Heart left ventricle (tissue), 16 donors: ENCODE measurements around the gene BMPR1A. TPM values are rescaled to one million over a fixed set of nuclear protein-coding genes. Genes with fewer than 3 reads are reported as not detected.

Experiments
- ATAC-seq, 4 donors: fragments of 200-7000 bp; cut with Tn5 transposase; one replicate each; pipeline ENCODE4 v1.9.1; 2020 to 2022; ENCODE audit warnings: moderate library complexity in 4 of 4, mild to moderate bottlenecking in 3 of 4, moderate number of reproducible peaks in 1 of 4
- DNase-seq, 5 donors: peaks; one replicate each; pipeline ENCODE4 v3.0.0-alpha.2; 2020
- H3K27ac ChIP-seq, 12 donors: fragments of 200-600 bp; sonication (generic) in 4 of 12; one replicate each; pipeline versions ENCODE4 v1.5.0 to v1.8.0; 2016 to 2022; ENCODE audit warnings: mild to moderate bottlenecking in 2 of 12
- H3K27me3 ChIP-seq, 9 donors: fragments of 200-600 bp; sonication (generic) in 2 of 9; one replicate each; pipeline versions ENCODE4 v1.5.1 to v1.8.0; 2016 to 2022; ENCODE audit warnings: mild to moderate bottlenecking in 3 of 9
- H3K36me3 ChIP-seq, 9 donors: fragments of 200-600 bp; sonication (generic) in 2 of 9; one replicate each; pipeline versions ENCODE4 v1.5.0 to v1.8.0; 2018 to 2022; ENCODE audit warnings: mild to moderate bottlenecking in 2 of 9
- H3K4me1 ChIP-seq, 12 donors: fragments of 200-600 bp; sonication (generic) in 4 of 12; one replicate each; pipeline versions ENCODE4 v1.5.0 to v1.8.0; 2016 to 2022; ENCODE audit warnings: mild to moderate bottlenecking in 3 of 12
- H3K4me3 ChIP-seq, 12 donors: fragments of 200-600 bp; sonication (generic) in 4 of 12; one replicate each; pipeline versions ENCODE4 v1.5.0 to v1.8.0; 2017 to 2022; ENCODE audit warnings: mild to moderate bottlenecking in 9 of 12, moderate library complexity in 4 of 12
- H3K9me3 ChIP-seq, 12 donors: fragments of 200-600 bp; sonication (generic) in 4 of 12; one replicate each; pipeline versions ENCODE4 v1.5.0 to v1.8.0; 2016 to 2022; ENCODE audit warnings: mild to moderate bottlenecking in 1 of 12
- POLR2A ChIP-seq, 2 donors: fragments of 450-650 bp; IDR thresholded peaks; one replicate each; pipeline ENCODE4 v1.6.1; 2017; ENCODE audit warnings: antibody characterized with exemption in 2 of 2, mild to moderate bottlenecking in 2 of 2, moderate library complexity in 2 of 2
- WGBS, 4 donors: extraction: QIAGEN DNeasy Blood & Tissue Kit in 2 of 4; methylation state at CpG; one replicate each; pipeline versions ENCODE4 v1.1.5 to v1.1.7; 2013 to 2018; 5-methylcytosine and 5-hydroxymethylcytosine counted together
- intact Hi-C, 10 donors: fragments of 100-400 bp; cut with DNase I; formaldehyde crosslinking; loops; one replicate each; pipeline versions ENCODE4 v1.11.1 to v1.14.2; 2022
- polyA plus RNA-seq, 2 donors: library from polyadenylated mRNA; stranded (reverse); fragments of 200-250 nt; gene quantifications; one replicate each; pipeline ENCODE4 v1.2.3, GENCODE V29; 2013
- total RNA-seq, 9 donors: library from RNA; depleted of rRNA in 2 of 9; stranded (reverse); fragments of >200 nt in 2 of 9; fragmentation: NEBNext Ultra II Directional in 3 of 9; extraction: Animal tissue kit (Norgen Biotek cat#: 25700) in 3 of 9; gene quantifications; one replicate each; pipeline versions ENCODE4 v1.1.0 to v1.2.4, GENCODE V29; 2016 to 2023
- TF ChIP-seq, protein P1 (sequence below), 12 donors: fragments of 200-600 bp; sonication (generic) in 4 of 12; IDR thresholded peaks; one replicate each; pipeline versions ENCODE4 v1.5.0 to v1.8.0; 2018 to 2022; ENCODE audit warnings: antibody characterized with exemption in 12 of 12, mild to moderate bottlenecking in 5 of 12
- donor health status: ischemic (EF 13 %, LVEDD 7.1; RV severe dilation, severe dysfunction).
- donor health status: healthy with polysubstance abuse.
- donor health status: DM: no; HTN: yes; CAD: no.
- donor health status: DM: no; HTN: no; CAD: no.
- donor health status: ischemic (EF 25% LVEDD 6.9; RV normal size, moderate dysfunction).
- donor health status: ischemic (EF 25% LVEDD 5.7; RV mildly dilated, moderate dysfunction).
- donor health status: healthy.
- donor health status: DM: yes; HTN: yes; CAD: no.
- donor health status: ischemic (EF 35%, LVEDD 5.7; RV mildly dilated, moderate dysfunction).
- donor health status: nonischemic (EF 11% LVEDD 7.7; RV severe dilation, severe dysfunction).
- donor health status: DM: yes; HTN: yes; CAD: no.
- donor health status: PGD.
- donor health status: ischemic (EF 29% LVEDD 5.4; RV normal size, mild dysfunction).
- donor health status: nonischemic (EF 23%, LVEDD 6.1; RV moderate dilation, normal function).

The BMPR1A gene
- total and polyA plus RNA-seq, 11 donors: 6.3 to 72.0 (median 40.1) TPM

DNA sequence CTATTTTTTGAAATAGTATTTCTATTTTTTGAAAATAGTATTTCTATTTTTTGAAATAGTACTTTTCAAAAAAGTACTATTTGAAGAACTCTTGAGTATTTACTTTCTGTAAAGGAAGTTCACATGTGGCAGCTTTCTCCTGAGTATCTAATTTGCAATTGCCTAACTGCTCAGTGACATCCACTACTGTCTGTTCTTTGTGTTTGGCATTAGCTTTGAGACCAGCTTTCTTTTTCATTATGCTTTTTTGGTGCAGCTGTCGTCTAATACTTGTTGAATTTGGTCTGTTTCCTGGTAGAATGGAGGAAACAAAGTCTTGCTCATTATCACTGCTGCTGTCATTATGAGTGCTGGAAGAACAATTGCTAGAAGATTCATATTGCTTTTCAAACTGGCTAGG is 99.1 kb downstream of the BMPR1A start:
- ATAC-seq: peak in 1 of 4 donors; percentile 26

DNA sequence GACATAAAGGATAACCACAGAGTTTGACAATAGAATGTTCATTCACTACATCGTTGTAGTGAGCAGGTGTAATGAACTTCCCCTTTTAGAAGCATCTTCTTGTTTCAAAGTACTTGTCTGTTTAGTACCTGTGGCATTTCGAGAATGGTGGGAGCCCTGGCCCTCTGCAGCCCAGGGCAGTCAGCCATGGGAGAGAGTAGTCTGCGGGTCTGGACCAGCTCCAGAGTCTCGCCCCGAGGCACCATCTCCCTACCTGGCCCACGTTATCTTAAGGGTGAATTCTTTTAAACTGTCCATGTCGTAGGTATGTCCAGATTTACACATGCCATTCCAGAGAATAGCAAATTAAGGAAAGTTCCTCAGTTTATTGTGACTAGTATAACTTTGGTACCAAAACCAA is 99.7 kb downstream of the BMPR1A start:
- Histone ChIP-seq H3K36me3 (peaks cover 0 to 9% (median 0%) of the 10 kb centered on the region in 9 donors), H3K27me3 (no peaks in the 10 kb centered on the region), H3K27ac (no peak overlapping the region), H3K4me3 (no peak overlapping the region), H3K4me1 (peaks cover 0 to 19% (median 0%) of the 10 kb centered on the region in 12 donors), H3K9me3 (no peaks in the 10 kb centered on the region)
- 64 to 82% (median 75%) methylated on average over 7 of the region's 7 CpGs for WGBS, 4 donors
- ATAC-seq (no peak), DNase-seq (no peak)
- no peak for TF ChIP-seq POLR2A (IDR thresholded peaks at IDR 0.05)
- TF ChIP-seq, protein P1, sequence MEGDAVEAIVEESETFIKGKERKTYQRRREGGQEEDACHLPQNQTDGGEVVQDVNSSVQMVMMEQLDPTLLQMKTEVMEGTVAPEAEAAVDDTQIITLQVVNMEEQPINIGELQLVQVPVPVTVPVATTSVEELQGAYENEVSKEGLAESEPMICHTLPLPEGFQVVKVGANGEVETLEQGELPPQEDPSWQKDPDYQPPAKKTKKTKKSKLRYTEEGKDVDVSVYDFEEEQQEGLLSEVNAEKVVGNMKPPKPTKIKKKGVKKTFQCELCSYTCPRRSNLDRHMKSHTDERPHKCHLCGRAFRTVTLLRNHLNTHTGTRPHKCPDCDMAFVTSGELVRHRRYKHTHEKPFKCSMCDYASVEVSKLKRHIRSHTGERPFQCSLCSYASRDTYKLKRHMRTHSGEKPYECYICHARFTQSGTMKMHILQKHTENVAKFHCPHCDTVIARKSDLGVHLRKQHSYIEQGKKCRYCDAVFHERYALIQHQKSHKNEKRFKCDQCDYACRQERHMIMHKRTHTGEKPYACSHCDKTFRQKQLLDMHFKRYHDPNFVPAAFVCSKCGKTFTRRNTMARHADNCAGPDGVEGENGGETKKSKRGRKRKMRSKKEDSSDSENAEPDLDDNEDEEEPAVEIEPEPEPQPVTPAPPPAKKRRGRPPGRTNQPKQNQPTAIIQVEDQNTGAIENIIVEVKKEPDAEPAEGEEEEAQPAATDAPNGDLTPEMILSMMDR (IDR thresholded peaks at IDR 0.05): no peak
- intact Hi-C loops: no loop called here

More for the DNA sequence above, 99.1 kb downstream of the BMPR1A start:
- intact Hi-C loops: no loop called here
- 31 to 63% (median 33%) methylated on average over 1 of the region's 1 CpG for WGBS, 4 donors
- H3K27me3 ChIP-seq: no peaks in the 10 kb centered on the region
- no peak for TF ChIP-seq POLR2A (IDR thresholded peaks at IDR 0.05)
- TF ChIP-seq, protein P1 (IDR thresholded peaks at IDR 0.05): no peak
- no peaks in the 10 kb centered on the region for H3K9me3 ChIP-seq
- DNase-seq: no peak
- H3K27ac ChIP-seq: no peak overlapping the region
- peaks cover 0 to 24% (median 0%) of the 10 kb centered on the region in 12 donors for H3K4me1 ChIP-seq
- H3K36me3 ChIP-seq: peaks cover 0 to 9% (median 0%) of the 10 kb centered on the region in 9 donors
- no peak overlapping the region for H3K4me3 ChIP-seq

DNA sequence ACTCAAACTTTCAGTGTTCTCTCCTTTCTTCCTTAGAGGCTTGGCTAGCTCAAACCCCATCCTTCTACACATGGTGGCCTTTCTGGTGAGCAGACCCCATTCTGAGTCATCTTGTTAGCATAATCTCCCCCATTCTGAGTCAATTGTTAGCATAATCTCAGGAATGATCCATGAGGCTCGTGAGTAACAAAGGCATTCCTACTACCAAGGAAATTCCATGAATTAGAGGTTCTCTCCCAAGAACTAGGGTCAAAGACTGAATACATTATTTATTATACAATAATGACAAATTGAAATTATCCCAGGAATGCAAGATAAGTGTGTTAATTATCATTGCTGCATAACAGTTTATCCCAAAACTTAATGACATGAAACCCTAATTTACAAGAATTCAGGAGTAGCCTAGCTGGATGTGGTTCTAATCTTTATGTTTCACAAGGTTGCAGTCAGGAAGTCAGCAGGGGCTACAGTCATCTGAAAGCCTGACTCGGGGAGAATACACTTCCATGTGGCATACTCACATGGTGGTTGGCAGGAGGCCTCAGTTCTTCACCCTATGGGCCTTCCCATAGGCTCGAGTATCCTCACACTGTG is 100.8 kb downstream of the BMPR1A start:
- DNase-seq (no peak), ATAC-seq (no peak)
- no peak for TF ChIP-seq POLR2A (IDR thresholded peaks at IDR 0.05)
- TF ChIP-seq, protein P1 (IDR thresholded peaks at IDR 0.05): no peak
- peaks cover 0 to 14% (median 0%) of the 10 kb centered on the region in 12 donors for H3K4me1 ChIP-seq
- no peak overlapping the region for H3K27ac ChIP-seq
- WGBS, 4 donors: 42 to 54% (median 49%) methylated on average over 3 of the region's 3 CpGs
- no peaks in the 10 kb centered on the region for H3K27me3 ChIP-seq
- H3K9me3 ChIP-seq: no peaks in the 10 kb centered on the region
- peaks cover 0 to 6% (median 0%) of the 10 kb centered on the region in 9 donors for H3K36me3 ChIP-seq
- intact Hi-C loops: no loop called here
- no peak overlapping the region for H3K4me3 ChIP-seq

DNA sequence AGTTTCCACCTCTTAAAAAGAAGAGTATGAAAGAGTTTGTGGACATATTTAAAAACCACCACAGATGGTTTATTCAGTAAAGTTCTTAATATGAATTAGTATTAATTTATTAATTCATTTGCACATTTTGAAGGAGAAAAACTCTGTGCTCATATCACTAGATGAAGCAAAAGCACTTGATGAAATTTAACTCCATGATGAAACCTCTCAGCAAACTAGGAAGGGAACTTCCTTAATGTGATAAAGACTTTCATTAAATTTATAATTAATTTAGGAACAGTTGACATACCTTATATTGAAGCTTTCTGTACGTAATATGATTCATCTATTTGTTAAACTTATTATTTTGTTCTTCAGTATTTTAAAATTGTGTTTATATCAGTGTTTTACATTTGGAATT is 101.6 kb downstream of the BMPR1A start:
- DNase-seq (no peak), ATAC-seq (no peak)
- Histone ChIP-seq H3K9me3 (no peaks in the 10 kb centered on the region), H3K27me3 (no peaks in the 10 kb centered on the region), H3K4me3 (no peak overlapping the region), H3K36me3 (peaks cover 0 to 5% (median 0%) of the 10 kb centered on the region in 9 donors), H3K27ac (no peak overlapping the region), H3K4me1 (peaks cover 0 to 22% (median 3%) of the 10 kb centered on the region in 12 donors)
- 86 to 97% (median 93%) methylated on average over 1 of the region's 1 CpG for whole genome bisulfite sequencing, 4 donors
- TF ChIP-seq, protein P1 (IDR thresholded peaks at IDR 0.05): no peak
- TF ChIP-seq POLR2A (IDR thresholded peaks at IDR 0.05): no peak
- intact Hi-C loops: no loop called here
